ENCODE measurements around the gene KLHL17.

DNA sequence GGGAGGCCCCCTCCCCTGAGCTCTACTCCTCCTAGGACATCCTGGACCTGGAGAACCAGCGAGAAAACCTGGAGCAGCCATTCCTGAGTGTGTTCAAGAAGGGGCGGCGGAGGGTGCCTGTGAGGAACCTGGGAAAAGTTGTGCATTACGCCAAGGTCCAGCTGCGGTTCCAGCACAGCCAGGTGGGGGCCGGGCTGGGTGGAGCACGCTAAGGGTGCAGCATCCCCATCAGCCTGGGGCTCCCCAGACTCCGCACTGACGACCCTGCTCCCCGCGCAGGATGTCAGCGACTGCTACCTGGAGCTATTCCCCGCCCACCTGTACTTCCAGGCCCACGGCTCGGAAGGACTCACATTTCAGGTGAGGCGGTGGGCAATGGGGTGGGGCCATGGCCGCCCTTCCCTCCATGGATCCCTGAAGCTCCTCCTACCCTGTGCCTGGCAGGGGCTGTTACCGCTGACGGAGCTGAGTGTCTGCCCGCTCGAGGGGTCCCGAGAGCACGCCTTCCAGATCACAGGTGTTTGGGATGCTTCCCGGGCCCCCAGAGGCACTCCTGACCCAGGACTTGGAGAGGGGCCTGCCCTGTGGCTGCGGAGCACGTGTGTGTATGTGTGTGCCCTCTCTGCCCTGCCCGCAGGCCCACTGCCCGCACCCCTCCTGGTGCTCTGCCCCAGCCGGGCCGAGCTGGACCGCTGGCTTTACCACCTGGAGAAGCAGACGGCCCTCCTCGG, 10.0 kb downstream of the KLHL17 start:
- TF ChIP-seq SIN3A (IDR thresholded peaks at IDR 0.05; ENCODE audit: borderline replicate concordance, insufficient read depth, low read depth, low read length), result no peak
- TF ChIP-seq, protein P1, sequence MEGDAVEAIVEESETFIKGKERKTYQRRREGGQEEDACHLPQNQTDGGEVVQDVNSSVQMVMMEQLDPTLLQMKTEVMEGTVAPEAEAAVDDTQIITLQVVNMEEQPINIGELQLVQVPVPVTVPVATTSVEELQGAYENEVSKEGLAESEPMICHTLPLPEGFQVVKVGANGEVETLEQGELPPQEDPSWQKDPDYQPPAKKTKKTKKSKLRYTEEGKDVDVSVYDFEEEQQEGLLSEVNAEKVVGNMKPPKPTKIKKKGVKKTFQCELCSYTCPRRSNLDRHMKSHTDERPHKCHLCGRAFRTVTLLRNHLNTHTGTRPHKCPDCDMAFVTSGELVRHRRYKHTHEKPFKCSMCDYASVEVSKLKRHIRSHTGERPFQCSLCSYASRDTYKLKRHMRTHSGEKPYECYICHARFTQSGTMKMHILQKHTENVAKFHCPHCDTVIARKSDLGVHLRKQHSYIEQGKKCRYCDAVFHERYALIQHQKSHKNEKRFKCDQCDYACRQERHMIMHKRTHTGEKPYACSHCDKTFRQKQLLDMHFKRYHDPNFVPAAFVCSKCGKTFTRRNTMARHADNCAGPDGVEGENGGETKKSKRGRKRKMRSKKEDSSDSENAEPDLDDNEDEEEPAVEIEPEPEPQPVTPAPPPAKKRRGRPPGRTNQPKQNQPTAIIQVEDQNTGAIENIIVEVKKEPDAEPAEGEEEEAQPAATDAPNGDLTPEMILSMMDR (IDR thresholded peaks at IDR 0.05), result no peak
